DMS114 treated with DMSO at 0.1 percent for 48 hours (cell line): ENCODE results near the gene UFM1.
A peak's percentile ranks its signal among the peaks of the same experiment; 100 is the strongest.
"Not testable (repeated sequence)": the region's sequence is repeated elsewhere in the genome, so short reads cannot be mapped to it uniquely, and the experiment has no call there.

Experiments
- DNase-seq: peaks from one replicate; lab custom pipeline; 2025; ENCODE audit not compliant: unreplicated experiment; lab: John Stamatoyannopoulos, UW

Gene UFM1

GRCh38 chr13:38349390-38350113 lies at the start of gene UFM1:
TSS of gene UFM1 (plus strand) at chr13:38349851. CDS start at chr13:38349920, 69 bp downstream.
- peak; percentile 82 for DNase-seq

- DNase-seq, result no peak
These were observed 48.4 kb upstream of the UFM1 start for GRCh38 chr13:38301236-38301635.

- no peak for DNase-seq
These were observed 45.8 kb upstream of the UFM1 start for GRCh38 chr13:38303816-38304320.

GRCh38 chr13:38308736-38309135 lies 40.9 kb upstream of the UFM1 start:
- DNase-seq, result no peak

GRCh38 chr13:38309397-38309796 lies 40.3 kb upstream of the UFM1 start:
- no peak for DNase-seq

- not testable (repeated sequence) for DNase-seq
These were observed 38.5 kb upstream of the UFM1 start for GRCh38 chr13:38311175-38311574.

- no peak for DNase-seq
These were observed 33.5 kb upstream of the UFM1 start for GRCh38 chr13:38316129-38316528.

GRCh38 chr13:38321654-38322053 lies 28.0 kb upstream of the UFM1 start:
- no peak for DNase-seq

- DNase-seq, result no peak
These were observed 24.2 kb upstream of the UFM1 start for GRCh38 chr13:38325426-38325825.

GRCh38 chr13:38328699-38329098 lies 21.0 kb upstream of the UFM1 start:
- DNase-seq, result no peak

GRCh38 chr13:38334845-38335244 lies 14.8 kb upstream of the UFM1 start:
- DNase-seq, result no peak

GRCh38 chr13:38338089-38338488 lies 11.6 kb upstream of the UFM1 start:
- DNase-seq, result no peak

GRCh38 chr13:38340624-38341023 lies 9.0 kb upstream of the UFM1 start:
- DNase-seq, result no peak

GRCh38 chr13:38341149-38341692 lies 8.4 kb upstream of the UFM1 start:
- DNase-seq, result no peak

GRCh38 chr13:38346764-38347163 lies 2.9 kb upstream of the UFM1 start:
- no peak for DNase-seq

- DNase-seq, result no peak
These were observed 726 bp upstream of the UFM1 start for GRCh38 chr13:38348861-38349389.

GRCh38 chr13:38350114-38350617 lies 515 bp downstream of the UFM1 start:
- no peak for DNase-seq

- DNase-seq, result no peak
These were observed 6.0 kb downstream of the UFM1 start for GRCh38 chr13:38355595-38356119.

- no peak for DNase-seq
These were observed 9.0 kb downstream of the UFM1 start for GRCh38 chr13:38358684-38359083.

GRCh38 chr13:38361542-38362262 lies 12.1 kb downstream of the UFM1 start:
- DNase-seq, result no peak

GRCh38 chr13:38363219-38363618 lies 13.6 kb downstream of the UFM1 start:
- no peak for DNase-seq
